Fibroblast of pulmonary artery (primary cell): ENCODE measurements around the gene STK40.

Experiments
- DNase-seq: peaks from one replicate; pipeline ENCODE4 v3.0.0-alpha.2; 2010; ENCODE audit warnings: low read depth
- H3K4me3 ChIP-seq: replicated peaks from 2 replicates; pipeline ENCODE4 v1.5.1; 2011; ENCODE audit warnings: low read depth, mild to moderate bottlenecking, control low read depth, low read length, moderate library complexity
- TF ChIP-seq, protein P1 (sequence below): IDR thresholded peaks from 2 replicates; pipeline ENCODE4 v1.5.1; 2011; ENCODE audit warnings: mild to moderate bottlenecking, control low read depth, low read length, inconsistent platforms; ENCODE audit errors: missing control alignments

Gene STK40

DNA sequence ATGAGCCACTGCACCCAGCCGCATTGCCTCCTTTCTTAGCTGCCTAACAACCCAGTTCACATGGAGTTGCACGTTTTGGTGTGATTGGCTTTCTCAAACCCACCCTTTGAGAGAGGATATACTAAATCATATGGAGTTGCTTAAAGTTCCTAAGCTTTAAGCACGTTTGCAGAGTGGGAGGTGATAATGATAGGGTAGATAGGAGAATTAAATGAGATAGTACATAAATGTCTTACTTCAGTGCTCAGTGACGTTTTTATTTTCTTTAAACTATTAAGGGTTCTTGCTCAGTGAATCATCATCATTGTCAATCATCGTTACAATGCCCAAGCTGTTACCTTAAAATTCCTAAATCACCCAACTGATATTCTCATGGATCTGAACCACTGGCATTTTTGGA lies 82.5 kb downstream of the STK40 start:
- no peak overlapping the region for H3K4me3 ChIP-seq
- TF ChIP-seq, protein P1, sequence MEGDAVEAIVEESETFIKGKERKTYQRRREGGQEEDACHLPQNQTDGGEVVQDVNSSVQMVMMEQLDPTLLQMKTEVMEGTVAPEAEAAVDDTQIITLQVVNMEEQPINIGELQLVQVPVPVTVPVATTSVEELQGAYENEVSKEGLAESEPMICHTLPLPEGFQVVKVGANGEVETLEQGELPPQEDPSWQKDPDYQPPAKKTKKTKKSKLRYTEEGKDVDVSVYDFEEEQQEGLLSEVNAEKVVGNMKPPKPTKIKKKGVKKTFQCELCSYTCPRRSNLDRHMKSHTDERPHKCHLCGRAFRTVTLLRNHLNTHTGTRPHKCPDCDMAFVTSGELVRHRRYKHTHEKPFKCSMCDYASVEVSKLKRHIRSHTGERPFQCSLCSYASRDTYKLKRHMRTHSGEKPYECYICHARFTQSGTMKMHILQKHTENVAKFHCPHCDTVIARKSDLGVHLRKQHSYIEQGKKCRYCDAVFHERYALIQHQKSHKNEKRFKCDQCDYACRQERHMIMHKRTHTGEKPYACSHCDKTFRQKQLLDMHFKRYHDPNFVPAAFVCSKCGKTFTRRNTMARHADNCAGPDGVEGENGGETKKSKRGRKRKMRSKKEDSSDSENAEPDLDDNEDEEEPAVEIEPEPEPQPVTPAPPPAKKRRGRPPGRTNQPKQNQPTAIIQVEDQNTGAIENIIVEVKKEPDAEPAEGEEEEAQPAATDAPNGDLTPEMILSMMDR = no peak
- DNase-seq = no peak

DNA sequence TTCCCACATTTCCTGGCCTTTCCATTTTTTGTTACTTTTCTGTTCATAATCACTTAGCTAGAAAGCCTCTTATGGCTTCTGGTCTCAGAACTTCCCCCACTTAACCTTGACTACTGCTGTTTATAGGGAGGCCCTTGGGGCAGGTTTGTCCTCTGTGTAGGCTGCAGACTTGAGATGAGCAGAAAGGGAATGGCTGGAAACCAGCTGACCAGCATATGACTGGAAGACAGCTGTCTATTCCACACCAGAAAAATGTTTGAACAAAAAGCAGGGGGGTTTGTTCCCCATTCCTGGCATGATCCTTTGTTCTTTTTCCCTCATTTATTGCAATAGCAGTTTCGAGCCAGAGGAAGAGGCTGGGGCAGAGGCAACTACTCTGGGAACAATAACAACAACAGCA lies 84.5 kb downstream of the STK40 start:
- TF ChIP-seq, protein P1 = no peak
- no peak overlapping the region for H3K4me3 ChIP-seq
- DNase-seq = no peak

DNA sequence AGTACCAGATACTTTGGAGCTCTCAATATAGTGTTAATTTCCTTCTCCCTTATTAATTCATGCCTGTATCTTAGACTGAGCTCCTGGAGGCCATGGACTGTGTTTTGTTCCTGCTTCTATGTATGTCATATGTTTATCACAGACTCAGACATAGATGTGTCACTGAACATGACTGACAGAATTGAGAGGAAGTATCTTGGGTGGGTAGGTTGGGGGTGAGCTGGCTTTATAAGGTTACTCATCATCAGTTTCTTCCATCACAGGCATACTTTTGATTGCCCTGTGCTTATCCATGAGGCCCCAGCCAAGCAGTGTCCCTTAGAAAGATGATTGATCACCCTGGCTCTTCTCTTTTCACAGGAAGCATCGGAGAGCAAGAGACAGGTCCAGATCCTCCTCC lies 85.2 kb downstream of the STK40 start:
- TF ChIP-seq, protein P1 = no peak
- no peak for DNase-seq
- H3K4me3 ChIP-seq = no peak overlapping the region

DNA sequence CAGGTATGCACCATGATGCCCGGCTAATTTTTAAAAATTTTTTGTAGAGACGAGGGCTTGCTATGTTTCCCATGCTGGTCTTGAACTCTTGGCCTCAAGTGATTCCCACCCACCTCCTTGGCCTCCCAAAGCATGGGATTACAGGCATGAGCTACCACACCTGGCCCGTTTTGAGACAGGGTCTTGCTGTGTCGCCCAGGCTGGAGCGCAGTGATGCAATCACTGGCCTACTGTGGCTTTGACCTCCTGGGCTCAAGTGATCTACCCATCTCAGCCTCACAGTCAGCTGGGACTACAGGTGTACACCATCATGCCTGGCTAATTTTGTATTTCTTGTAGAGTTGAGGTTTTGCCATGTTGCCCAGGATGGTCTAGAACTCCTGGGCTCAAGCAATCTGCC lies 87.1 kb downstream of the STK40 start:
- no peak for DNase-seq
- TF ChIP-seq, protein P1 = no peak
- no peak overlapping the region for H3K4me3 ChIP-seq

DNA sequence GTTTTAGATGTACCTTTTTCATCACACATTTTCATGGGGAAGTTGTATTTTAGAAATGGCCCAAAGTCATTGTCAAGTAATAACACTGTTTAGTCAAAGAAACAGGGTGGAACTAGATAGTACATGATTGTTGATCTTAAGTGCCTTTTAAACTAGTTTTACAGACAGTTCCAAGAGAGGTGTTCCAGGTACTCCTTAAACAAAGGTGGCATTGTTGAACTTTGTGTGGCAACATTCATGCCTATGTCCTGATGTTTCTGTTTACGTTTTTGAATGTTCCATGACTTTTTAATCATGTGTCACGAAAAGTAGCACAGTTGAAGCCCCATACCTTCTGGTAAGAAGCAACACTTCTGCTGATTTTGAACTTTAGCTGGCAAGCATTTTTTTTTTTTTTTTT lies 88.7 kb downstream of the STK40 start:
- TF ChIP-seq, protein P1 = no peak
- H3K4me3 ChIP-seq = no peak overlapping the region
- DNase-seq = no peak

DNA sequence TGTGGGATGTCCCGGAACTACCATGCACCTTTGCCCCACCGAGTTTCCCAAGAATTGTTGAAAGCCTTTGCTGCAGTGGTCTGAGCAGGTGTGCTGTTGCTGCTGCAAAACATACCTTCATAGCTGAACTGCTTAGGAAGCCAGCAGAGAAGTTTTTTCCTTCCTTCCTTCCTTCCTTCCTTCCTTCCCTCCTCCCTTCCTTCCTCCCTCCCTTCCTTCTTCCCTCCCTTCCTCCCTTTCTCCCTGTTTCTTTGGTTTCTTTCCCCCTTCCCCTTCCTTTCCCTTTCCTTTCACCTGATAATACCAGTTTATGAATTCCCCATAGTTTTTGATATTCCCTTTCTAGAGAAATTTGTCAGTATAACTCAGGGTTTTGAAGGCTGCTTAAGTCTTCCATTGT lies 90.3 kb downstream of the STK40 start:
- TF ChIP-seq, protein P1 = no peak
- no peak overlapping the region for H3K4me3 ChIP-seq
- no peak for DNase-seq
